Activated T-cell treated with anti-CD3 and anti-CD28 coated beads for 24 hours (primary cell): ENCODE results near the gene C16orf92.

Experiments used
- DNase-seq: peaks from one replicate; pipeline ENCODE4 v3.0.0-alpha.2; 2020; ENCODE audit warnings: low read depth

The C16orf92 gene, protein sequence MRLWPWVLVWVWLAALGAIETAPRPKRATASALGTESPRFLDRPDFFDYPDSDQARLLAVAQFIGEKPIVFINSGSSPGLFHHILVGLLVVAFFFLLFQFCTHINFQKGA

GRCh38 chr16:30022887-30023286, at the start of gene C16orf92:
C16orf92 (plus strand) TSS chr16:30023198; CDS start chr16:30023341, 143 bp downstream.
- no peak for DNase-seq

DNA sequence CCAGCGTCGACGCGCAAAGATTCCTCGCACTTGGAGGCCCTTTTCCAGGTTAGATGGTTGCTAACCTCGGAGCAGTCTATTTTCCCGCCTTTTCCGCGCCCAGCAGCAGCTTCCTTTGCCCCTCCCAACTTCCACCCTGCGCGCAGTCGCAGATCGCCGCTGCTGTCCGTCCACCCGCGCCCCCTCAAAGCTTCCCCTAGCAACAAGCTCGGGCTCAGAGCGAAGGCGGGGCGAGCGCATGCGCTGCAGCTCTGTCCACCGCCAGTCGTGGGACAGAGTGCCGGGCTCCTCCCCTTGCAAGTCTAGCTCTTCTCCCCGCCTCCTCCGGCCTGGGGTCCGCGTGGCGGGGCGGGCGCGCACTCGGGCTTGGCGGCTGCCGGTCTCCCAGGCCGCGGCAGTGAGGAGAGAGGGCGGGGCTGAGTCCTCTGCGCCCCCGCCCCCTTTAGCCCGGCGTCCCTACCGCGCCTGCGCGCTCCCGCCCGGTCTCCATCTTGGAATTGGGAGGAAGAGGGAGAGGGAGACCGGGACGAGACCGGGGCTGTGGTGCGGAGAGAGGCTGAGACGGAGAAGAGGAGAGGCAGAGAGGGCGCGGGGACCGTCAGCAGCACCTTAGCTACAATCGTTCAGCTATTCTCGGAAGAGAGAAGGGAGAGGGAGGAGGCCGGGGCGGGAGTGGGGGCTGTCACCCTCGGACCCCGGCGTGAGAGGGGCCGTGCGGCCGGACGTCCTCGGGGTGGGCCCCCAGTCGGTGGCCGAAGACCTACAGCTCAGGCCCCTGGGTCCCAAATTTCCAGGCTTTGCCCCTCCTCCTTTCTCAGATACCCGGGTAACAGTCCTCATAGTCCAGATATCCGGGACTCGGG, 49.4 kb upstream of the C16orf92 start, which contains the start of gene TAOK2:
Gene TAOK2 (plus strand): TSS at position 485 of the 863 bp plus-strand sequence. CDS start 3,905 bp downstream, outside the sequence.
- DNase-seq: peak; percentile 95

- no peak for DNase-seq
Measured at GRCh38 chr16:29974291-29975133, 48.5 kb upstream of the C16orf92 start.

- no peak for DNase-seq
Measured at GRCh38 chr16:29975134-29975538, 47.9 kb upstream of the C16orf92 start.

DNA sequence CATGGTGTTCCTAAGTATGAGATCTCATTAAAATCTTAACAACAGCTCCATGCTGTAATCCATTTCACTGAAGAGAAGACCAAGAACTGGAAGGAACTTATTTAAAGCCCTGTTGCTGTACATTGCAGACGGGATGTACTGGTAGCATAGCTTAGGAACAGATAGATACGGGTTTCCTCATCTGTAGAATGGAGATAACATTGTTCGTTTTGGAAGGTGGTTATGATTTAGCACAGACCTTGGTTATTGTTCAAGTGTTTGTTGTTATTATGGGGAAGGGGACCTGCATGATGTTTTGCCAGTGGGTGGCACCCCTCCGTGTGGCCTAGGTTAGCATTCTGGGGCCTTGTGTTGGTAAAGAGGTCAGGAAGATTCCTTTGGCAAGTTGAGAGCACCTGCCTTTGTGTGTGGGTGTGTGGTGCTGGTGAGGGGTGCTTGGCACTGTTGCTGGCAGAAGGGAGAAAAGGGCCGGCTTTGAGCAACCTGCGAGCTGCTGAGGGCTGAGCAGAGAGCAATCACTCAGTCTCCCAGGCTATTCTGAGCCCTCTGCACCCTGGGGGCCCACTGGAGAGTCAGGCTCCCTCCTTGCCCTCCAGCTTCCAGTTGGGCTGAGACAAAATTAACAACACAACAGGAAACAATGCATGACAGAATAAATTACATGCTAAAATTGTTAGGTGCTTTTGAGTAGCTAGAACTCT, 47.0 kb upstream of the C16orf92 start:
- no peak for DNase-seq

- no peak for DNase-seq
Measured at GRCh38 chr16:29977063-29977825, 45.8 kb upstream of the C16orf92 start.

DNA sequence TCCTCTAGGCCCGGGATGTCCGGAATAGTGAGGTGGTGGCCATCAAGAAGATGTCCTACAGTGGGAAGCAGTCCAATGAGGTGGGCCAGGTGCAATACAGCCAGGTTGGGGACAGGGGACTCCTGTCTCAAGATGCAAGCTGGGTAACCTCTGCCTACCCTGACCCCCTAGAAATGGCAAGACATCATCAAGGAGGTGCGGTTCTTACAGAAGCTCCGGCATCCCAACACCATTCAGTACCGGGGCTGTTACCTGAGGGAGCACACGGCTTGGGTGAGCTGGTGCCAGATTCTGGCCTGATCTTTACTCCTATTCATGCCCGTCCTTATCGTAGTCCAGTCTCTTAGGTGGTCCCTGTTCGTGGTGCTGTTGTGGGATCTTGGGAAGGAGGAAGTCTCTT, 44.9 kb upstream of the C16orf92 start:
- DNase-seq: no peak

DNA sequence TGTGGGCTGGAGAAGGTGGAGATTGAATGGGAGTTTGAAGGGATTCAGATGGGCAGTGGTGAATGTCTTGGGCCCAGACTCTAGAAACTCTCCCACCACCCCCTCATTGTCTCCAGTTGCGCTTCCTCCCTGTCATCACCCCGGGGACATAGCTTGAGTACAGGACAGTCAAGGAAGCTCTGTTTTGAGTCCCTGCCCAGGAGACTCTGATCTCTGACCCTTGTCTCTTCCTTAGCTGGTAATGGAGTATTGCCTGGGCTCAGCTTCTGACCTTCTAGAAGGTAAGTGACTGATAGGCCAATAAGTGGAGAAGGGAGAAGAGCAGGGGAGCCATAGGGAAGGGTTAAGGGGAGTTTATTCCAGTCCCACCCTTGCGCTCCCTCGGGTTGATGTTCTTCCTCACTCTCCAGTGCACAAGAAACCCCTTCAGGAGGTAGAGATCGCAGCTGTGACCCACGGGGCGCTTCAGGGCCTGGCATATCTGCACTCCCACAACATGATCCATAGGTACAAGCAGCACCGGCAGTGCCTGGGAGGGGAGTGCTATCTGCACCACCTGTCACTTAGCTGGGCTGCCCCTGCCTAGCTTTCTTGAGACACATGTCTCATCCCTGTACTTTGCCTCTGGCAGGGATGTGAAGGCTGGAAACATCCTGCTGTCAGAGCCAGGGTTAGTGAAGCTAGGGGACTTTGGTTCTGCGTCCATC, 44.3 kb upstream of the C16orf92 start:
- no peak for DNase-seq

DNA sequence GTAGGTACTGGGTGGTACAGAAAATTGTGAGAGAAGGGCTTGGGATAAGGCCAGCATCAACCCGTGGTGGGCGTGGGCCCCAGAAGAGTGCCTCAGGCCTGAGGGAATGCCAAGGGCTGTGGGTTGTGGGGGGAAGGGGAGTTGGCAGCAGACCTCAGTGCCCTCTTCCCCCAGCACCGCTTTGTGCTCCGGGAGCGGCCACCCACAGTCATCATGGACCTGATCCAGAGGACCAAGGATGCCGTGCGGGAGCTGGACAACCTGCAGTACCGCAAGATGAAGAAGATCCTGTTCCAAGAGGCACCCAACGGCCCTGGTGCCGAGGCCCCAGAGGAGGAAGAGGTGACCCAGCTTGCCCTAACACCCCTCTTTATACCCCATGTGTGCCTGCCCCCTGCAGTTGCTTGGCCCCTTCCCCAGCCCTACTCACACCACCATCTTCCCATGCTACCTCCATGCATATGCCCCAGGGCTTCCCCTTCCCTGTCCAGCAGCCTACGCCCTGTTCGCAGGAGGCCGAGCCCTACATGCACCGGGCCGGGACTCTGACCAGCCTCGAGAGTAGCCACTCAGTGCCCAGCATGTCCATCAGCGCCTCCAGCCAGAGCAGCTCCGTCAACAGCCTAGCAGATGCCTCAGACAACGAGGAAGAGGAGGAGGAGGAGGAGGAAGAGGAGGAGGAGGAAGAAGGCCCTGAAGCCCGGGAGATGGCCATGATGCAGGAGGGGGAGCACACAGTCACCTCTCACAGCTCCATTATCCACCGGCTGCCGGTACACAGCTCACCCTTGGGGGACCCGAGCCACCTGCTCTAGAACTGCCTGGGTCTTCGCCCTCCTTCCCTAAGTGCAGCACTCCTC, 40.2 kb upstream of the C16orf92 start:
- no peak for DNase-seq

GRCh38 chr16:29983420-29984136, 39.4 kb upstream of the C16orf92 start:
- DNase-seq: no peak

GRCh38 chr16:29984137-29984763, 38.7 kb upstream of the C16orf92 start:
- no peak for DNase-seq

GRCh38 chr16:29984764-29985147, 38.2 kb upstream of the C16orf92 start:
- no peak for DNase-seq

DNA sequence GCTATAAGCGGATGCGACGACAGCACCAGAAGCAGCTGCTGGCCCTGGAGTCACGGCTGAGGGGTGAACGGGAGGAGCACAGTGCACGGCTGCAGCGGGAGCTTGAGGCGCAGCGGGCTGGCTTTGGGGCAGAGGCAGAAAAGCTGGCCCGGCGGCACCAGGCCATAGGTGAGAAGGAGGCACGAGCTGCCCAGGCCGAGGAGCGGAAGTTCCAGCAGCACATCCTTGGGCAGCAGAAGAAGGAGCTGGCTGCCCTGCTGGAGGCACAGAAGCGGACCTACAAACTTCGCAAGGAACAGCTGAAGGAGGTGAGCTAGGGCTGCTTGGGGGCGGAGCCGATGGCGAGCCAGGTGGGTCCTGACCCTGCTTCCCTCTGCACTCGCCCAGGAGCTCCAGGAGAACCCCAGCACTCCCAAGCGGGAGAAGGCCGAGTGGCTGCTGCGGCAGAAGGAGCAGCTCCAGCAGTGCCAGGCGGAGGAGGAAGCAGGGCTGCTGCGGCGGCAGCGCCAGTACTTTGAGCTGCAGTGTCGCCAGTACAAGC, 37.7 kb upstream of the C16orf92 start:
- DNase-seq: no peak

DNA sequence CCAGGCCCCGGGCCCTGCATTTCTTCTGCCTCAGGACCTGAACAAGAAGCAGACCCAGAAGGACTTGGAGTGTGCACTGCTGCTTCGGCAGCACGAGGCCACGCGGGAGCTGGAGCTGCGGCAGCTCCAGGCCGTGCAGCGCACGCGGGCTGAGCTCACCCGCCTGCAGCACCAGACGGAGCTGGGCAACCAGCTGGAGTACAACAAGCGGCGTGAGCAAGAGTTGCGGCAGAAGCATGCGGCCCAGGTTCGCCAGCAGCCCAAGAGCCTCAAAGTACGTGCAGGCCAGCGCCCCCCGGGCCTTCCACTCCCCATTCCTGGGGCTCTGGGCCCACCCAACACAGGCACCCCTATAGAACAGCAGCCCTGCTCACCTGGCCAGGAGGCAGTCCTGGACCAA, 36.8 kb upstream of the C16orf92 start:
- DNase-seq: no peak

- no peak for DNase-seq
Measured at GRCh38 chr16:29986931-29987330, 36.1 kb upstream of the C16orf92 start.

DNA sequence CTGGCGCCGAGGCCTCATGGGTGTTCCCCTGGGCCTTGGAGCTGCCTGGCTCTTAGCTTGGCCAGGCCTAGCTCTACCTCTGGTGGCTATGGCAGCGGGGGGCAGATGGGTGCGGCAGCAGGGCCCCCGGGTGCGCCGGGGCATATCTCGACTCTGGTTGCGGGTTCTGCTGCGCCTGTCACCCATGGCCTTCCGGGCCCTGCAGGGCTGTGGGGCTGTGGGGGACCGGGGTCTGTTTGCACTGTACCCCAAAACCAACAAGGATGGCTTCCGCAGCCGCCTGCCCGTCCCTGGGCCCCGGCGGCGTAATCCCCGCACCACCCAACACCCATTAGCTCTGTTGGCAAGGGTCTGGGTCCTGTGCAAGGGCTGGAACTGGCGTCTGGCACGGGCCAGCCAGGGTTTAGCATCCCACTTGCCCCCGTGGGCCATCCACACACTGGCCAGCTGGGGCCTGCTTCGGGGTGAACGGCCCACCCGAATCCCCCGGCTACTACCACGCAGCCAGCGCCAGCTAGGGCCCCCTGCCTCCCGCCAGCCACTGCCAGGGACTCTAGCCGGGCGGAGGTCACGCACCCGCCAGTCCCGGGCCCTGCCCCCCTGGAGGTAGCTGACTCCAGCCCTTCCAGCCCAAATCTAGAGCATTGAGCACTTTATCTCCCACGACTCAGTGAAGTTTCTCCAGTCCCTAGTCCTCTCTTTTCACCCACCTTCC, 35.5 kb upstream of the C16orf92 start:
- no peak for DNase-seq

DNA sequence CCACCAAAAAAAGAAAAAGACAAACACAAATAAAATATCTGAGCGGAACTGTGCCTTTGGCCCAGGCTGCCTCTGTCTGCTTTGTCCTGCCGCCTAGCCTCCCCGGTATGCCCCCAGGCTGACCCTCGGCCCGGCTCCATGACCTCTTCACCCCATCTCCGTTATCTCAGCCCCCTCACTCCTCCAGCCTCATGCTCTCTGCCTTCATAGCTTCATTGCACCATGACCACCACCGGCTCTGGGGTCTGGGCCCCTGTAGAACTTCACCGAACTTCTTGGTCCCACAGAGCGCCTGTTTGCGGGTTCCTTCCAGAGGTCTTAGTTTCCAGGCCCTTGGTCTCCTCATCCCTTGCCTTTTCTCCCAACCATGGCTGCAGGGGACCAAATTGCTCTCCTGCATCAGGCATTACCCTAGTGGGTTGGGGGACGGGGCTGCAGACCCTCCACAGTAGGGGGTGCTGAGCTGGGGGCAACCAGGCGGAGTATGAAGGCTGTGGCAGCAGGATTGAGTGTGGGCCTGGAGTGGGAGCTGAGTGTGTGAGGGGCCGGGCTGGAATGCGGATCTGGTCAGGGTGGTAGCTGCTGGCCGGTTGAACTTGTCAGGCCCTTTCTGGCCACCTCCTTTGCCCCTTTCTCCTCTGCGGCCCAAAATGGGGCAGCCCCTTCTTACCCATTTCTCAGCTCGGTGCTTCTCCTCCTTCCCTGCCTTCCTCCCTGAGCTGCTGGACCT, 34.5 kb upstream of the C16orf92 start:
- no peak for DNase-seq
